ENCODE measurements around the gene CNGB1.
"Not testable (repeated sequence)": the region's sequence is repeated elsewhere in the genome, so short reads cannot be mapped to it uniquely, and the experiment has no call there.

The CNGB1 gene

GRCh38 chr16:57950382-57950781, 20.5 kb downstream of the CNGB1 start:
- DNase-seq: no peak

- no peak for DNase-seq
Measured at GRCh38 chr16:57949595-57950238, 21.2 kb downstream of the CNGB1 start.

DNA sequence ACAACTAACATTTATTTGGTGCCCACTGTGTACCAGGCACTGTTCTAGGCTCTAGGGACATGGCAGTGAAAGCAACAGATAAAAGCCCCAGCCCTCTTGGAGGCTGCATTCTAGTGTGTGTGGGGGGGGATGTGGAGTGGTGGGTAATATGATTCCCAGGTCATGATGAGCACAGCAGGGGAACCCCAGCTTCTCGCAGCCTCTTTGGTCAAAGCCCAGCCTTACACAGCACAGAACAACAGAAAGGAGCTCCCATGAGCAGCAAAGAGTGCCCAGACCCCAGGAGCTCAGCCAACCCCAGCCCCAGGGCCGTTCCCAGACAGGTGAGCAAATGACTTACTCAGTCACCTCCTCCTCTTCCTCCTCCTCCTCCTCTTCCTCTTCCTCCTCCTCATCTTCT, 21.9 kb downstream of the CNGB1 start:
- no peak for DNase-seq

GRCh38 chr16:57948027-57948426, 22.9 kb downstream of the CNGB1 start:
- no peak for DNase-seq

GRCh38 chr16:57947261-57947660, 23.7 kb downstream of the CNGB1 start:
- no peak for DNase-seq

GRCh38 chr16:57946181-57946801, 24.6 kb downstream of the CNGB1 start:
- DNase-seq: no peak

- DNase-seq: no peak
Measured at GRCh38 chr16:57945740-57946138, 25.2 kb downstream of the CNGB1 start.

GRCh38 chr16:57944970-57945739, 25.8 kb downstream of the CNGB1 start:
- no peak for DNase-seq

GRCh38 chr16:57943381-57943780, 27.5 kb downstream of the CNGB1 start:
- not testable (repeated sequence) for DNase-seq

DNA sequence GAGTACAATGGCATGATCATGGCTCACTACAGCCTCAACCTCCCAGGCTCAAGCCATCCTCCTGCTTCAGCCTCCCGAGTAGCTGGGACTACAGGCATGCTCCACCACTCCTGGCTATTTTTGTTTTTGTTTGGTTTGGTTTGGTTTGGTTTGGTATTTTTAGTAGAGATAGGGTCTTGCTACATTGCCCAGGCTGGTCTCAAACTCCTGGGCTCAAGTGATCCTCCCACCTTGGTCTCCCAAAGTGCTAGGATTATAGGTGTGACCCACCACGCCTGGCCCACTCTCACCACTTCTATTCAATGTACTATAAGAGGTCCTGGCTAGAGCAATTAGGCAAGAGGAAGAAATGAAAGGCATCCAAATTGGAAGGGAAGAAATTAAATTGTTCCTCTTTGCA, 29.0 kb downstream of the CNGB1 start:
- DNase-seq: not testable (repeated sequence)

GRCh38 chr16:57941016-57941664, 29.8 kb downstream of the CNGB1 start:
- DNase-seq: no peak

- DNase-seq: no peak
Measured at GRCh38 chr16:57940382-57940966, 30.5 kb downstream of the CNGB1 start.

DNA sequence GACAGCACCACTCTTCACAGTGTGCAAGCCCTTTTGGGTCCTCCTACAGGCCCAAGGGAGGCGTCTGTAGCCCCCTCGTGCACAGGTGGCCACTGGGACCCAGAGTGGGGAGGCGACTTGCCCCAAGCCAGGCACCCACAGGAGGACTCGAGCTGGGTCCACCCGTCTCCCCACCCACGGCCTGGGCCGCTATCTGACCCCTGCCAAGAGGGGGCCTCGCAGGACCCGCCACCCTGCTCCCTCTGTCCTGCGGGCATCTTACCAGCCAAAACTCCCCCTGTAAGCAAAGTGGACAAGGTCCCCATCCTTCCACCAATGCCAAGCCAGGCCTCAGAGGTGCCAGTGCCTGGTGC, 31.1 kb downstream of the CNGB1 start:
- no peak for DNase-seq

DNA sequence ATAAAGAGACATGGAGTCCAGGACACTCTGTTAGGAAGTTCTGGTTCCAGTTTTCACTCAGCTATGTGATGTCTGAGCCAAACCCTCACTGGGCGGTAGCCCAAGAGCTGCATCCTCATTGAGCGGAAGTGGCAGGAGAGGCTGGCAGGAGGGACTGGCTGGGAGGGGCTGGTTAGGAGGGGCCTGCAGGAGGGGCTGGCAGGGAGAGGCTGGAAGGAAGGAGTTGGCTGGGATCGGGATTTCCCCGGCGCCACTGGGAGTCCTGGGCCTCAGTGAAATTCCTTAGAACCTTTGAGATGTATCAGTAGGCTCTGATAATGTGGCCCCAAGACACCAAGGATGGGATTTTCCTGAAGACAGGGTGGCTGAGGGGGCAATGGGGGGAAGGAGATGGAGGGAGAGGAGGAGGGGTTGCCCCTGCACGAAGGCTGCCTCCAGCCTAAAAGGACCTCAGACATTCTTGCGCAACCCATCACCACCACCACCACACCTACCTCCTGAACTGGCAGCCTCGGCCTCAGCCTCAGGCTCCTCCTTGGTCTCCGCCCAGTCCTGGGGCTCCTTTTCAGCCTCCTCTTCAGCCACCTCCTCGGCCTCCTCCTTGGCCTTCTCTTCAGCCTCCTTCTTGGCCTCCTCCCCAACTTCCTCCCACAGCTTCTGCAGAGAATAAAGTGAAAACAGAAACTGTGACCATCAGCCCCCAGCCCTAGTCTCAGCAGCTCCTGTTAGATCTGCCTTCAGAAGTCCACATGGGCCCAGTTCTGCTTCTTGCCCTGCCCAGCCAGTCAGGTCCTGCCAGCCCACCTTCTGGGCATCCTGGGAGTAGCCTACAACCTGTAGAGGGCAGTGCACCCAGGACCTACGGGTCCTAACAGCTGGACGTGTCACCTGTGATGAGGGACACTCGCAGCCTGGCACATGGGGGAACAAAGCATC, 31.7 kb downstream of the CNGB1 start:
- no peak for DNase-seq

- DNase-seq: no peak
Measured at GRCh38 chr16:57938484-57938883, 32.4 kb downstream of the CNGB1 start.

DNA sequence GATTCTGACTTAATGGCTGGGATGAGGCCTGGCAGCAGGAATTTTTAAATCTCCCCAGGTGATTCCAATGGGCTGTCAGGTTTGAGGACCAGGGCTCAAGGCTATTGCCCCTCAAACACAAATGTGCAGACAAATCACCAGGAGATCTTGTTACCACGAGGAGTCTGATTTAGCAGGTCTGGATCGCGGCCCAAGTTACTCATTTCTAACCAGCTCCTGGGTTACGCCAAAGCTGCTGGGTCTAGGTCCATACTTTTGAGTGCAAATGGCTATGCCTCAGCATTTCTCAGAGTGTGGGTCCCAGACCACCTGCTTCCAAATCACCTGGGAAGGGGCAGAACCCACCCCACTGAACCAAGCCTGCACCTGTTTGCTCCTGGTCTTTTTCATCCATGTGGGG, 33.1 kb downstream of the CNGB1 start:
- no peak for DNase-seq

GRCh38 chr16:57935904-57936303, 35.0 kb downstream of the CNGB1 start:
- no peak for DNase-seq

- no peak for DNase-seq
Measured at GRCh38 chr16:57930533-57930932, 40.4 kb downstream of the CNGB1 start.

- no peak for DNase-seq
Measured at GRCh38 chr16:57929250-57929649, 41.7 kb downstream of the CNGB1 start.

- DNase-seq: no peak
Measured at GRCh38 chr16:57926041-57926440, 44.9 kb downstream of the CNGB1 start.

DNA sequence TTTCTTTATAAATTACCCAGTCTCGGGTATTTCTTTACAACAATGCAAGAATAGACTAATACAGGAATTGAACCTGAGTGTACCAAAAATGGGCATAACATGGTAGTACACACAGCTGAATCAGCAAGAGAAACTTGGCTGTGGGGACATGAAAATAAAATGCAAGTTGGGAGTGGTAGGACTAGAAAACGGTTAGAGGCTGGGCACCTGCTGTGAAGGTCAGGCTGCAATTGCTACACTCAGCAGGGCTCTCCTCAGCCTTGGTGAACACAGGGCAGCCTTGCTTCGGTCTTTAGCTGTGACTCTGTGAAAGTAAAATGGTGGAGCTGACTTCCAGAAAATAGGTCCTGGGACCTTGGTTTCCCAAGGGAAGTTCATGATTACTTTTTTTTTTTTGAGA, 45.6 kb downstream of the CNGB1 start:
- DNase-seq: no peak

GRCh38 chr16:57924514-57924913, 46.4 kb downstream of the CNGB1 start:
- no peak for DNase-seq

Data from NCI-H510A treated with DMSO at 0.1 percent for 48 hours (cell line).